Smooth muscle cell (in vitro differentiated cells): ENCODE results near the gene SHISA2. TPM values are rescaled to one million over a fixed set of nuclear protein-coding genes. Genes with fewer than 3 reads are reported as not detected.

Experiments
- DNase-seq: peaks from one replicate; lab custom pipeline; 2025; ENCODE audit not compliant: unreplicated experiment; lab: John Stamatoyannopoulos, UW
- H2AFZ ChIP-seq: fragments of 200-600 bp; sonication (generic); 2 replicates; pipeline ENCODE4 v1.6.0; 2016; ENCODE audit warnings: antibody characterized with exemption, low read depth, mild to moderate bottlenecking
- H3F3A ChIP-seq: fragments of 200-600 bp; sonication (generic); 2 replicates; pipeline ENCODE4 v1.6.0; 2017; ENCODE audit warnings: antibody characterized with exemption, low read depth
- H3K27ac ChIP-seq: fragments of 200-600 bp; sonication (generic); 2 replicates; pipeline ENCODE4 v1.5.1; 2016; ENCODE audit warnings: low read depth, mild to moderate bottlenecking
- H3K27me3 ChIP-seq: fragments of 200-600 bp; sonication (generic); 2 replicates; pipeline ENCODE4 v1.6.1; 2016; ENCODE audit warnings: low read depth, mild to moderate bottlenecking
- H3K36me3 ChIP-seq: fragments of 200-600 bp; sonication (generic); 2 replicates; pipeline ENCODE4 v1.5.1; 2016; ENCODE audit warnings: low read depth
- H3K4me1 ChIP-seq: fragments of 200-600 bp; sonication (generic); 2 replicates; pipeline ENCODE4 v1.5.1; 2016; ENCODE audit warnings: low read depth
- H3K4me2 ChIP-seq: fragments of 200-600 bp; sonication (generic); 2 replicates; pipeline ENCODE4 v1.6.0; 2016; ENCODE audit warnings: mild to moderate bottlenecking
- H3K4me3 ChIP-seq: fragments of 200-600 bp; sonication (generic); 2 replicates; pipeline ENCODE4 v1.5.1; 2016; ENCODE audit warnings: mild to moderate bottlenecking
- H3K79me2 ChIP-seq: fragments of 200-600 bp; sonication (generic); 2 replicates; pipeline ENCODE4 v1.6.0; 2016; ENCODE audit warnings: low read depth, mild to moderate bottlenecking
- H3K9ac ChIP-seq: fragments of 200-600 bp; sonication (generic); 2 replicates; pipeline ENCODE4 v1.6.0; 2016; ENCODE audit warnings: low read depth
- H3K9me3 ChIP-seq: fragments of 200-600 bp; sonication (generic); replicated peaks from 2 replicates; pipeline ENCODE4 v1.5.1; 2016; ENCODE audit warnings: low read depth
- H4K20me1 ChIP-seq: fragments of 200-600 bp; sonication (generic); 2 replicates; pipeline ENCODE4 v1.6.0; 2016; ENCODE audit warnings: low read depth
- WGBS: methylation state at CpG from one replicate; pipeline ENCODE4 v1.1.7; 2016; ENCODE audit warnings: low lambda C conversion rate; 5-methylcytosine and 5-hydroxymethylcytosine counted together
- polyA plus RNA-seq: library from polyadenylated mRNA; unstranded; fragments of >200 nt; fragmentation: Nextera tagmentation; extraction: Ambion mirVana; gene quantifications from 2 replicates; pipeline ENCODE4 v1.2.1, GENCODE V29; 2016
- total RNA-seq: library from RNA; depleted of rRNA; stranded (reverse); fragments of >200 nt; gene quantifications from 2 replicates; pipeline ENCODE4 v1.2.3, GENCODE V29; 2014
- TF ChIP-seq, protein P1 (sequence below): fragments of 200-600 bp; sonication (generic); IDR thresholded peaks from 2 replicates; pipeline ENCODE4 v1.5.1; 2017; ENCODE audit warnings: borderline replicate concordance, mild to moderate bottlenecking, antibody characterized with exemption; ENCODE audit not compliant: insufficient read depth, poor library complexity, severe bottlenecking

Gene SHISA2
- total and polyA plus RNA-seq, 2 experiments from 2014 or later, result 0.14 to 0.81 TPM

DNA sequence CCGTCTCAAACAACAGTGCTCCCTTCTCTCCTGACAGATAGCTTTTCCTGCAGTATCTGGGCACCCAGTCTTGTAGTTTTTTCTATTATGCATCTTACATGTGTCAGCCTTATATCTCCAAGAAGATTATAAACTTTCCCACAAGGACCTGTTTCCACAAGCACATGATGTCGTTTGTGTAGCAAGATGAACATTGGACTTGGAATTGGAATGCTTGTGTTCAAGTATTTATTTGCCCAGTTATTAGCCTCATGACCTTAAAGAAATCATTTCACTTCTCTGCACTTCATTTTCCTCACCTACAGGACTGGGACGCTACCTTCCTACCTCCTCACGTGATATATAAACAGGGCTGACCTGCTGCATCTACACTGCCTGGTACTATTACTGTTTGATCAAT, 21.5 kb downstream of the SHISA2 start:
- Histone ChIP-seq H3K79me2 (no peaks in the 10 kb centered on the region), H3K36me3 (no peaks in the 10 kb centered on the region), H3K9me3 (no peaks in the 10 kb centered on the region), H3K27ac (no peak overlapping the region), H3F3A (no peaks in the 10 kb centered on the region), H3K4me3 (no peak overlapping the region), H2AFZ (no peak overlapping the region), H3K9ac (no peak overlapping the region), H3K4me2 (no peak overlapping the region), H3K4me1 (no peaks in the 10 kb centered on the region), H4K20me1 (no peaks in the 10 kb centered on the region), H3K27me3 (no peaks in the 10 kb centered on the region)
- TF ChIP-seq, protein P1, sequence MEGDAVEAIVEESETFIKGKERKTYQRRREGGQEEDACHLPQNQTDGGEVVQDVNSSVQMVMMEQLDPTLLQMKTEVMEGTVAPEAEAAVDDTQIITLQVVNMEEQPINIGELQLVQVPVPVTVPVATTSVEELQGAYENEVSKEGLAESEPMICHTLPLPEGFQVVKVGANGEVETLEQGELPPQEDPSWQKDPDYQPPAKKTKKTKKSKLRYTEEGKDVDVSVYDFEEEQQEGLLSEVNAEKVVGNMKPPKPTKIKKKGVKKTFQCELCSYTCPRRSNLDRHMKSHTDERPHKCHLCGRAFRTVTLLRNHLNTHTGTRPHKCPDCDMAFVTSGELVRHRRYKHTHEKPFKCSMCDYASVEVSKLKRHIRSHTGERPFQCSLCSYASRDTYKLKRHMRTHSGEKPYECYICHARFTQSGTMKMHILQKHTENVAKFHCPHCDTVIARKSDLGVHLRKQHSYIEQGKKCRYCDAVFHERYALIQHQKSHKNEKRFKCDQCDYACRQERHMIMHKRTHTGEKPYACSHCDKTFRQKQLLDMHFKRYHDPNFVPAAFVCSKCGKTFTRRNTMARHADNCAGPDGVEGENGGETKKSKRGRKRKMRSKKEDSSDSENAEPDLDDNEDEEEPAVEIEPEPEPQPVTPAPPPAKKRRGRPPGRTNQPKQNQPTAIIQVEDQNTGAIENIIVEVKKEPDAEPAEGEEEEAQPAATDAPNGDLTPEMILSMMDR, result no peak
- no peak for DNase-seq
- WGBS, result 90% methylated on average over 4 of the region's 4 CpGs

DNA sequence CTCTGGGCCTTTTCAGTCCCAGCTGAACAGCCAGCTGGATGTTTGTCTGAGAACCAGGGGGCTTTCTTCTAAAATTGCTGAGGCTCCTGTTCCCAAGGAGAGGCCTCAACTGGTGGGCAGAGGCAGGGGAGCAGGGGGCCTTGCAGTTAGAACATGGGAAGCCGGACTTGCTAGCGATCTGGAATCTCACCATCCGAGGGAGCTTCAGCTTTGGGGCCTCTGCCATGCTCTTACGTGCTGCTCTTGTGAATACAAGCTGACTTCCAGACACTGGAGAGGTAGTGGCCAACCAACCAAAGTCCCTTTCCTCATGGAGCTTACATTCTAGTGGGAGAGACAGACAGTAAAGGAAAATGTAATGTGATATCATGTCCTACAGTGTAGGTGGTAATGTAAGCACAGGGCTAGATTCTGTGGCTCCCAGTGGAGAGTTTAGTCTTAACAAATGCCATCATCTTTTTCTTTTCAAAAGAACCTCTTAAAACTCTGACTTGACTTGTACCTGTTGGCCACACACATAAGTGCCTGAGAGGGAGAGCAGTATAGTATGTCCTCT, 22.2 kb downstream of the SHISA2 start:
- Histone ChIP-seq H3K4me2 (no peak overlapping the region), H3K36me3 (no peaks in the 10 kb centered on the region), H3F3A (no peaks in the 10 kb centered on the region), H3K9ac (no peak overlapping the region), H4K20me1 (no peaks in the 10 kb centered on the region), H3K27me3 (no peaks in the 10 kb centered on the region), H3K27ac (no peak overlapping the region), H3K4me3 (no peak overlapping the region), H3K9me3 (no peaks in the 10 kb centered on the region), H3K4me1 (peaks cover 6% of the 10 kb centered on the region), H3K79me2 (no peaks in the 10 kb centered on the region), H2AFZ (no peak overlapping the region)
- 93% methylated on average over 4 of the region's 4 CpGs for WGBS
- DNase-seq, result no peak
- TF ChIP-seq, protein P1, result no peak

DNA sequence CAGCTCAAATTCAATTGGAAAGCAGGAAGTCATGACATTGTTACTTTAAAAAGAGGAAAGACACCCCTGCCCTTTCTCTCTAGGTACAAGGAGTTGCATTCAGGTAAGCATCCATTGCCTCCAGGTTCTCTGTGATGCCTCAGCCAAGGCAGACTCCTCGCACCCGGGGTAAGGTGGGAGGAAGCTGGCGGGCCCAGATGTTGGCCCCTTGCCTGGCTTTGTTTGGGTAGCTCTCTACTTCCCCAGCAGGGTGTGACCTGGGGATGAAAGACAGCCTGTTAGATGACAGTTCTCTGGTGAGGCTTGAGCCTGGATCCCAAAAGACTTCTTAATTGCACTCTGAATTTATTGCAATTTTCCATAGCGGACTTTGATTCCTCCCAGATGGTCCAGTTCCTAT, 25.6 kb downstream of the SHISA2 start:
- TF ChIP-seq, protein P1, result no peak
- H2AFZ ChIP-seq, result no peak overlapping the region
- H3K4me1 ChIP-seq, result peaks cover 9% of the 10 kb centered on the region
- H4K20me1 ChIP-seq, result no peaks in the 10 kb centered on the region
- H3K4me3 ChIP-seq, result no peak overlapping the region
- no peaks in the 10 kb centered on the region for H3K36me3 ChIP-seq
- DNase-seq, result no peak
- no peak overlapping the region for H3K9ac ChIP-seq
- H3K9me3 ChIP-seq, result no peaks in the 10 kb centered on the region
- no peaks in the 10 kb centered on the region for H3K79me2 ChIP-seq
- no peaks in the 10 kb centered on the region for H3K27me3 ChIP-seq
- H3K27ac ChIP-seq, result no peak overlapping the region
- WGBS, result 92% methylated on average over 4 of the region's 4 CpGs
- H3F3A ChIP-seq, result peaks cover 5% of the 10 kb centered on the region
- H3K4me2 ChIP-seq, result no peak overlapping the region

DNA sequence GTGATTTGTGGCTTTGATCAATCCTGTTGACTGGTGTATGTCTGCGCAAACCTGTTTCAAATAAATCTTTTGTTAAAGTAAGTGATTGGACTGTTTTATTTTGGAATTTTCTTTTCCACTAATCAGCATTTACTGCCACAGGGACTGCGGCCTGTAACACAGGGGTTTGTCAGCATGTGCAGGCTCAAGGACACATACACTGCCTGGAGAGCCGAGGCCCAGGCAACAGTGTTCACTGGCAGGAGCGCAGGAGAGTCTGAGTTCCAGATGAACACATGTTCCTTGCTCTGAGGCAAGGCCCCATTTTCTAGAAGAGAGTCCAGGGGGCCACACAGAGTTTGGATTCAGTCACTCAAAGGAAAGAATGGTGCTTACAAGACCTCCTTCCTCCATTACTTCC, 26.0 kb downstream of the SHISA2 start:
- Histone ChIP-seq H3K9me3 (no peaks in the 10 kb centered on the region), H3K79me2 (no peaks in the 10 kb centered on the region), H3K4me1 (peaks cover 9% of the 10 kb centered on the region), H3K27me3 (no peaks in the 10 kb centered on the region), H3K4me3 (no peak overlapping the region), H3K4me2 (no peak overlapping the region), H2AFZ (no peak overlapping the region), H3F3A (peaks cover 5% of the 10 kb centered on the region), H3K27ac (no peak overlapping the region), H3K36me3 (no peaks in the 10 kb centered on the region), H4K20me1 (no peaks in the 10 kb centered on the region), H3K9ac (no peak overlapping the region)
- 99% methylated on average over 4 of the region's 4 CpGs for WGBS
- no peak for DNase-seq
- TF ChIP-seq, protein P1, result no peak
